BLaER1 treated with 17β-estradiol and CSF1 and Interleukin-3, amounts not matched to agents 10 nM and 100 nM (cell line): ENCODE measurements around the gene ISYNA1.

Source experiments
- H3K27ac ChIP-seq, 11 experiments: shearing (Covaris generic); formaldehyde crosslinking; 2 replicates each; pipeline ENCODE4 v1.8.1; 2022
- H3K27me3 ChIP-seq, 11 experiments: shearing (Covaris generic); formaldehyde crosslinking; 2 replicates each; pipeline ENCODE4 v1.8.1; 2022
- H3K36me3 ChIP-seq, 11 experiments: shearing (Covaris generic); formaldehyde crosslinking; 2 replicates each; pipeline ENCODE4 v1.8.1; 2022
- H3K4me1 ChIP-seq, 10 experiments: shearing (Covaris generic); formaldehyde crosslinking; 2 replicates each; pipeline ENCODE4 v1.8.1; 2022
- H3K4me2 ChIP-seq, 11 experiments: shearing (Covaris generic); formaldehyde crosslinking; 2 replicates each; pipeline ENCODE4 v1.8.1; 2022
- H3K4me3 ChIP-seq, 10 experiments: shearing (Covaris generic); formaldehyde crosslinking; 2 replicates each; pipeline ENCODE4 v1.8.1; 2022
- H3K9ac ChIP-seq, 11 experiments: shearing (Covaris generic); formaldehyde crosslinking; 2 replicates each; pipeline ENCODE4 v1.8.1; 2022
- H3K9me3 ChIP-seq, 11 experiments: shearing (Covaris generic); formaldehyde crosslinking; replicated peaks in 1 of 11; 2 replicates each; pipeline ENCODE4 v1.8.1; 2022
- H4K20me1 ChIP-seq, 11 experiments: shearing (Covaris generic); formaldehyde crosslinking; 2 replicates each; pipeline ENCODE4 v1.8.1; 2022
- Cebpa-rat ChIP-seq, 11 experiments: shearing (Covaris generic); IDR thresholded peaks; 2 replicates each; pipeline ENCODE4 v1.8.1; 2022

Gene ISYNA1

GRCh38 chr19:18388960-18389725, 48.8 kb downstream of the ISYNA1 start:
- no peaks in the 10 kb centered on the region for H3K9me3 ChIP-seq
- peaks cover 27 to 95% (median 61%) of the 10 kb centered on the region in 10 experiments for H3K4me1 ChIP-seq
- peaks cover 0 to 58% (median 0%) of the 10 kb centered on the region in 11 experiments; a peak in 6 of 22 replicates for H3K36me3 ChIP-seq
- H4K20me1 ChIP-seq = peaks cover 0 to 57% (median 0%) of the 10 kb centered on the region in 11 experiments; a peak in 4 of 22 replicates
- no peak for TF ChIP-seq Cebpa-rat (IDR thresholded peaks at IDR 0.05)
- peak overlapping the region; percentile 83 to 99 (median 89) for H3K4me2 ChIP-seq
- peak overlapping the region in 8 of 11 experiments; percentile 26 to 86 (median 57); a peak in 9 of 22 replicates for H3K9ac ChIP-seq
- peaks cover 0 to 54% (median 35%) of the 10 kb centered on the region in 11 experiments; a peak in 17 of 22 replicates for H3K27me3 ChIP-seq
- no peak overlapping the region for H3K27ac ChIP-seq
- H3K4me3 ChIP-seq = peak overlapping the region in 7 of 10 experiments; percentile 38 to 58 (median 45); a peak in 12 of 20 replicates

GRCh38 chr19:18388100-18388959, 49.6 kb downstream of the ISYNA1 start:
- Histone ChIP-seq H4K20me1 (peaks cover 0 to 54% (median 0%) of the 10 kb centered on the region in 11 experiments; a peak in 4 of 22 replicates), H3K36me3 (peaks cover 0 to 53% (median 0%) of the 10 kb centered on the region in 11 experiments; a peak in 6 of 22 replicates), H3K27me3 (peaks cover 0 to 54% (median 35%) of the 10 kb centered on the region in 11 experiments; a peak in 17 of 22 replicates), H3K9ac (peak overlapping the region in 10 of 11 experiments; percentile 26 to 72 (median 54); a peak in 14 of 22 replicates), H3K9me3 (no peaks in the 10 kb centered on the region), H3K4me2 (peak overlapping the region; percentile 83 to 99 (median 89)), H3K27ac (peak overlapping the region in 4 of 11 experiments; percentile 3 to 46 (median 36); a peak in 5 of 22 replicates), H3K4me1 (peaks cover 27 to 97% (median 56%) of the 10 kb centered on the region in 10 experiments), H3K4me3 (peak overlapping the region; percentile 6 to 58 (median 44); a peak in 16 of 20 replicates)
- no peak for TF ChIP-seq Cebpa-rat (IDR thresholded peaks at IDR 0.05)

- no peaks in the 10 kb centered on the region for H3K9me3 ChIP-seq
- peak overlapping the region in 1 of 11 experiments; percentile 10; a peak in 3 of 22 replicates for H3K27ac ChIP-seq
- peak overlapping the region in 3 of 11 experiments; percentile 18 to 30 (median 30); a peak in 4 of 22 replicates for H3K9ac ChIP-seq
- peaks cover 33 to 99% (median 55%) of the 10 kb centered on the region in 10 experiments for H3K4me1 ChIP-seq
- no peak for TF ChIP-seq Cebpa-rat (IDR thresholded peaks at IDR 0.05)
- H3K27me3 ChIP-seq = peaks cover 0 to 43% (median 32%) of the 10 kb centered on the region in 11 experiments; a peak in 16 of 22 replicates
- peaks cover 0 to 47% (median 0%) of the 10 kb centered on the region in 11 experiments; a peak in 4 of 22 replicates for H4K20me1 ChIP-seq
- peak overlapping the region in 3 of 10 experiments; percentile 38 to 54 (median 41); a peak in 4 of 20 replicates for H3K4me3 ChIP-seq
- peaks cover 0 to 39% (median 0%) of the 10 kb centered on the region in 11 experiments; a peak in 6 of 22 replicates for H3K36me3 ChIP-seq
- peak overlapping the region; percentile 83 to 99 (median 89); a peak in 21 of 22 replicates for H3K4me2 ChIP-seq
Observed at GRCh38 chr19:18386543-18387271, 51.2 kb downstream of the ISYNA1 start.

- Histone ChIP-seq H3K36me3 (peaks cover 0 to 31% (median 0%) of the 10 kb centered on the region in 11 experiments; a peak in 6 of 22 replicates), H3K9me3 (no peaks in the 10 kb centered on the region), H3K4me2 (peak within 1 kb of the TSS; percentile 83 to 99 (median 89)), H3K4me3 (peak within 1 kb of the TSS in 3 of 10 experiments; percentile 38 to 54 (median 41); a peak in 4 of 20 replicates), H3K27me3 (peaks cover 0 to 42% (median 32%) of the 10 kb centered on the region in 11 experiments; a peak in 16 of 22 replicates), H3K27ac (peak within 1 kb of the TSS in 1 of 11 experiments; percentile 10; a peak in 3 of 22 replicates), H3K9ac (peak within 1 kb of the TSS in 3 of 11 experiments; percentile 18 to 30 (median 30); a peak in 4 of 22 replicates), H4K20me1 (peaks cover 0 to 39% (median 0%) of the 10 kb centered on the region in 11 experiments; a peak in 3 of 22 replicates), H3K4me1 (peaks cover 36 to 99% (median 60%) of the 10 kb centered on the region in 10 experiments)
- TF ChIP-seq Cebpa-rat (IDR thresholded peaks at IDR 0.05) = no peak
Observed at GRCh38 chr19:18385675-18386542, 52.0 kb downstream of the ISYNA1 start, which contains the start of gene GDF15. Gene GDF15 (plus strand): TSS chr19:18386158. CDS start chr19:18386190, 32 bp downstream.

- Histone ChIP-seq H3K4me1 (peaks cover 36 to 99% (median 66%) of the 10 kb centered on the region in 10 experiments), H3K27ac (no peak overlapping the region), H3K4me3 (no peak overlapping the region), H3K36me3 (peaks cover 0 to 25% (median 0%) of the 10 kb centered on the region in 11 experiments; a peak in 6 of 22 replicates), H4K20me1 (peaks cover 0 to 33% (median 0%) of the 10 kb centered on the region in 11 experiments; a peak in 3 of 22 replicates), H3K27me3 (peaks cover 0 to 38% (median 32%) of the 10 kb centered on the region in 11 experiments; a peak in 16 of 22 replicates), H3K4me2 (peak overlapping the region in 9 of 11 experiments; percentile 0 to 99 (median 66); a peak in 14 of 22 replicates), H3K9ac (no peak overlapping the region), H3K9me3 (no peaks in the 10 kb centered on the region)
- TF ChIP-seq Cebpa-rat (IDR thresholded peaks at IDR 0.05) = no peak
Observed at GRCh38 chr19:18385359-18385674, 52.6 kb downstream of the ISYNA1 start.

- H3K27ac ChIP-seq = no peak overlapping the region
- no peaks in the 10 kb centered on the region for H3K9me3 ChIP-seq
- H4K20me1 ChIP-seq = peaks cover 0 to 28% (median 0%) of the 10 kb centered on the region in 11 experiments; a peak in 3 of 22 replicates
- H3K4me1 ChIP-seq = peaks cover 36 to 99% (median 71%) of the 10 kb centered on the region in 10 experiments
- TF ChIP-seq Cebpa-rat (IDR thresholded peaks at IDR 0.05) = no peak
- H3K4me3 ChIP-seq = no peak overlapping the region
- H3K4me2 ChIP-seq = peak overlapping the region in 4 of 11 experiments; percentile 66 to 99 (median 83); a peak in 4 of 22 replicates
- H3K36me3 ChIP-seq = peaks cover 0 to 20% (median 0%) of the 10 kb centered on the region in 11 experiments; a peak in 6 of 22 replicates
- no peak overlapping the region for H3K9ac ChIP-seq
- H3K27me3 ChIP-seq = peaks cover 0 to 34% (median 29%) of the 10 kb centered on the region in 11 experiments; a peak in 15 of 22 replicates
Observed at GRCh38 chr19:18384775-18385174, 53.2 kb downstream of the ISYNA1 start.
